GM19455 (cell line): ENCODE measurements around the gene ADM2.

ENCODE experiments used
- ATAC-seq: cut with Tn5 transposase; IDR thresholded peaks from one replicate; pipeline ENCODE4 v1.9.1; 2021; ENCODE audit not compliant: unreplicated experiment

Gene ADM2

GRCh38 chr22:50523806-50524675, 42.7 kb downstream of the ADM2 start:
- ATAC-seq = no peak

DNA sequence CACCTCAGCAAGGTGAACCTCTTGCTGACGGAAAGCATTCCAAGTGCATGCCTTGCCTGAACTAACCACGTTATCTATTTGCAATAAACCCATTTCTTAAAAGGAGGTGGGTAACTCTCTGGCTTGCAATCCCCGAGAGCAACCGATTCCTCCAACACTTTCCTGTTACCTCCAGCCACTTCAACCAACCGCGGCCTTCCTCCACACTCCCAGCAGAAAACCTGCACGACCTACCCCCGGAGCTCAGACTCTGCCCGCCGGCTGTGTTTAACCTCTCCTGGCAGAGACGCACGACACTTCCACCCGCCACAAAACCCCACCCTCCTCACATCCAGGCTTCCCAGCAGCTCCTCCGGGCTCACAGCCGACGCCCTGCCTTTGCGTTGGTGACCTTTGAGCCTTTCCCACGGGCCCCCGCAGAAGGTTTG, 43.3 kb downstream of the ADM2 start:
- ATAC-seq = no peak

DNA sequence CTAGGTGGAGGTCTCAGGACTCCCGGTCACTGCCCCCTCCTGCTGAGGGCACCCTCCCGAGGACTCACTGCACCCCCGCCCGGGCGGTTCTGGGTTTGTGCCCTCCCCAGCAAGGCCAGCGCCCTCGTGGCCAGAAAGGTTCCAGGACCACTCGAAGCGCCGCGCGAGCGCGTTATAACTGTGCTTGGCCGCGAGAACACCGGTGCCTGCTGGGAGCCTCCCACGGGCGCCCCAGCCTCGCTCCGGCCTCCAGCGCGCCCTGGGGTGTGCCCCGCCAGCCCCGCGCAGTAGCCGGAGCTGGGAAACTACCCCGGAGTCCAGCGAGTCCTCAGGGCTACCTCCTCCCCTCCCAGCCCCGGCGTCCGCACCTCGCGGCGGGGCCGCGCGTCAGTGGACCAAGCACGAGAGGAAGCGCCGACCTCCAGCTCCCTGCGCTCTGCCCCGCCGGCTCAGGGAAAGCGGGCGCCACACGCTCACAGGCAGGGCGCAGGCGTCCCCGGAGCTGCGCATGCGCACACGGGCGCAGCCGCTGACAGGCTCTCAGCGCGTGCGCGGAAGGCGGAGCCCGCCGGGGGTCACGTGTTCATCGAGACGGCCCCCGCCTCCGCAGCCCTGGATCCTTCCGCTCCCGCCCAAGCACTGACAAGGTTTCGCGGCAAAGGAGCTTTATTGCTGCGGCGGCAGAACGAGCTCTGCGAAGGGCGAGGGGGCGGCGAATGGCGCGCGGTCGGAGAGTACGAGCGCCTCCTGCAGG, 43.9 kb downstream of the ADM2 start, which contains the start of gene SCO2:
SCO2 (minus strand) TSS at position 495 of the 754 bp plus-strand sequence. CDS start 1,187 bp downstream, outside the sequence.
- peak; percentile 38 for ATAC-seq

GRCh38 chr22:50525858-50526107, 44.4 kb downstream of the ADM2 start:
- ATAC-seq = peak; percentile 21

- ATAC-seq = peak; percentile 33
Observed at GRCh38 chr22:50526108-50526833, 44.9 kb downstream of the ADM2 start.

GRCh38 chr22:50526834-50527801, 45.8 kb downstream of the ADM2 start:
- ATAC-seq = no peak

DNA sequence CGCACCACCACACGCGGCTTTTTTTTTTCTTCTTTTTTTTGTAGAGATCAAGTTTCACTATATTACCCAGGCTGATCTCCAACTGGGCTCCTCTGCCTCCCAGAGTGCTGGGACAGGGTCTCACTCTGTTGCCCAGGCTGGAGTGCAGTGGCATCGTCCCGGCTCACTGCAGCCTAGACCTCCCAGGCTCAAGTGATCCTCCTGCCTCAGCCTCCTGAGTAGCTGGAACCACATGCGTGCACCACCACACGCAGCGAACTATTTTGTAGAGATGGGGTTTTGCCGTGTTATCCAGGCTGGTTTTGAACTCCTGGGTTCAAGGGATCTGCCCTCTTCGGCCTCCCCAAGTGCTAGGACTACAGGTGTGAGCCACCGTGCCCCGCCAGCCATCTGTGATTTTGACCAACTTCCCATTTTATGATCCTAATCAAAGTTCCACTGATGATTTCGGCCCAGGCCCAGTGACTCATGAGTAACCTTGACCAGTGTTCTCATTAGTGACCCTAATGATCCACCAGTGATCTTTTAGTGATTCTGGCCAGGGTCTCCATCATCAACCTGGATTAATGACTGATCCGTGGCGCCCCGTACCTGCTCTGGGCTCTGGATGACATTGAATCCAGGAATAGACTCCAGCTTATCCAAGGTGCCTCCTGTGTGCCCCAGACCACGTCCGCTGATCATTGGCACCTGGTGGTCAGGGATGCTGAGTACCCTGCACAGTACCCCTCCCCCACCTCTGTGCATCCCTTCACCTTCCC, 46.8 kb downstream of the ADM2 start:
- no peak for ATAC-seq

DNA sequence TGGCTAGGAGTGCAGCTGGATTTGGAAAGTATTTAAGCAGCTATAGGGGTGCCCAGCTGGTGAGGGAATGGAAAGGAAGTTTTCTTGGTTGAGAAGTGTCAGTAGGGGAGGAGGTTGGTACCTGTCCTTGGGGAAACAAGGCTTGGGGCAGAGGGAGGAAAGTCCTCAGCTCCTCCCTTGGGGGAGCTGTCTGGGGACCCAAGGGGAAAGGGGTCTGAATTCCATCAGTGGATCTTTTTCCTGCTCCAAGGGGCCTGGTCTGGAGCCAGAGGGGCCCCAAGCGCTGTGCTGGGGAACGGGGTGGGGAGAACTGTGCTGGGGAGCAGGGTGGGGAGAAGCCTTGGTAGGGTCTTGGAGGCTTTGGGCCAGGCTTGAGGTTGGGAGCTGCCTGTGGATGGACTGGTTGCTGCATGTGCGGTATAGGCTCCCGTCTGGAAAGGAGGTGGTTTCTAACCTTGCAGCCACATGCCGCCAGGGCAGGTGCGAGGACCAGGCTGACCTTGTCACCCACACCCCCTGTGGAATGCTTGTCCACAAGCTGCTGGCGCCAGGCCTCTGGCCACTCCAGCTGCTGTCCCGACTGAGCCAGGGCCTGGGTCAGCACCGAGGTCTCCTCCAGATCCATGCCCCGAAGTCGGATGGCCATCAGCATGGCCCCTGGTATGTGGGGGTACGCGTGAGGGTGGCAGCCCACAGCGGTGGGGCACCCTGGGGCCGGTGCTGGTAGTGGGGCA, 47.5 kb downstream of the ADM2 start:
- ATAC-seq = no peak

DNA sequence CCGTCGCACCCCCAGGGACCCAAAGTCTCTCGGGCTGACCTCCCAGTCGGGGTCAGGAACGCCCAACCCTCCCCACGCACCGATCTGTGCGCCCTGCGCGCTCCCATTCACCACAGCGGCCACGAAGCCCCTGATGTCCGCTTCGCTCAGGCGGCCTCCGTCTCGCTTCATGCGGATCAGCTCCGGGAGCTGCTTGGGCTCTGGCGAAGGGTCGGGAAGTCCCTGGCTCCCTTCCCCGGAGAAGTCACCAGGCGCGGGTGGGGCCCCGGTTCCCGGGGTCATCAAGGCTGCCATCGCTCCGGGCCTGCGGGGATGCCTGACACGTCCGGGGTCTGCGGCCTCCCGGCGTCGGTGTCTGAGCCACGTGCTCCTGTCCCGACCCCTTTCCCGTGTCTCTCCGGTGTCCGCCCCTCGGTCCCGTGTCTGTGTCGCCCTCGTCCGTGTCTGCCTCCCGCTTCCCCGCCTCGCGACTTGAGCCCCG, 48.1 kb downstream of the ADM2 start:
- no peak for ATAC-seq

GRCh38 chr22:50529897-50530579, 48.7 kb downstream of the ADM2 start, which contains the start of gene TYMP:
Gene TYMP (minus strand): TSS chr22:50530012. CDS start chr22:50529709, 303 bp downstream.
- ATAC-seq = no peak

GRCh38 chr22:50530580-50530876, 49.2 kb downstream of the ADM2 start:
- no peak for ATAC-seq

GRCh38 chr22:50530877-50531545, 49.7 kb downstream of the ADM2 start:
- ATAC-seq = no peak

GRCh38 chr22:50531546-50531961, 50.2 kb downstream of the ADM2 start:
- ATAC-seq = no peak

DNA sequence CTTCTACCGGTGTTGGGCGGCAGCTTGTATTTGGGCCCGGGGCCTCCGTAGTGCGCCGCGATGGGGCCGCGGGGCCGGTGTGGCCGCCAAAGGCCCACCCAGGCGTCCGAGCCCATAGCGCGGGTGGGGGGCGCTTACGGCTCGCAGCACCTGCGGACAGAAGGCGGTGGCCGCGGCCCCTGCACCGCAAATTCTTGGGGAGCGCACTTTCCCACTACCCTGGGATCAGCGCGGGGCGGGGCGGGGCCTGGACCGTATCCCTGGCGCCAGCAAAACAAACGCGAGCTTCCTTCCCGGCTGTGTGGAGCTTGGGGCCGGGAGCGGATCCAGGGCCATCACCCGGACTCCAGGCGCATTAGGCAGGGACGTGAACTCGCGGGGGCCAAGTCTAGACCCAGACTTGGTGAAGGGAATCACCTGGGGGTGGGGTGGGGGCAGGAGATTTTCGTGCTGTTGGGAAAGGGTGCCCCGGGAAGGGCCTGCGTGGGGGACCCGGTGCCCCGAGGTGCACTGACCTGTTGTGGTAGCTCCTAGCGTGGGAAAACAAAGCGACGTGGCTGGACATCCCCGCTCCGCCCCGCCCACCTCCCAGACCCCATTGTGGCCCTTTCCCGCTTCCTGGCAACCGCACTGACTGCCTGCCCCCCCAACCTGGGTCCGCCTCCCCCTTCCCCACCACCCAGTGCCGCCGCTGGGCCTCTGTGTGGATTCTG, 50.8 kb downstream of the ADM2 start:
- ATAC-seq = no peak

- ATAC-seq = no peak
Observed at GRCh38 chr22:50532824-50533796, 51.8 kb downstream of the ADM2 start.
